ENCODE data around the gene KCTD10. TPM values are rescaled to one million over a fixed set of nuclear protein-coding genes. Genes with fewer than 3 reads are reported as not detected.

The KCTD10 gene
- total and polyA plus RNA-seq, 9 of the 15 experiments (the other 6 are each of a cell fraction or from before 2014, with no cell fraction given), result 1.9 to 37.5 (median 15.7) TPM

DNA sequence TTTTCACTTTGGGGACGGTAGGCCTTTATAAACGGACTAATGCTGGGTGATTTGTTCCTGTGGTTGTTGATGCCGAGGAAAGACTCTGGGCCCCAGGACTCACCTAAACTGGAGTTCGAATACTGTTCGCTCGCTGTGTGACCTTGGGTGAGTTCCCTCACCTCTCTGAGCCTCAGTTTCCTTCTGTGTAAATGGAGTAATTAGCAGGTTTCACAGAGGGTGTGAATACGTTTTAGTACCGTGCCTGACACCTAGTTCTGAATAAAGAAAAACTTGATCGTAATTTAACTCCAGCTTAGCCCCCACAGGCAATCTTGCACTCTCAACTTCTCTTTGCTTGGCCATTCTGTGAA, 839 bp upstream of the KCTD10 start:
- H3K9me1 ChIP-seq (ENCODE audit: control insufficient read depth, insufficient read depth, low read length), result peaks cover 4% of the 10 kb centered on the region
- ATAC-seq (peak; percentile 12; the same call in 2 of the 3 replicates), DNase-seq (ENCODE audit: extremely low read depth in 1 of 4, low spot score in 3 of 4) (peak in 1 of 4 experiments; percentile 17), FAIRE-seq (no peak)
- no peaks in the 10 kb centered on the region for H3K9me3 ChIP-seq (replicated peaks; ENCODE audit: control insufficient read depth, insufficient read depth, low read depth, low read length)
- H3K27ac ChIP-seq (ENCODE audit: extremely low read depth, low read depth, low read length), result peak overlapping the region; percentile 98
- ChIA-PET POLR2A (interaction anchor here (1.1 to 1.2 kb wide), 2 partner anchors 13 to 16 kb away, joined by 3 read pairs; no protein-coding TSS in a partner anchor), CTCF (ENCODE audit: low intra/inter-chr PET ratio) (no interaction called here)
- H3K4me2 ChIP-seq (ENCODE audit: insufficient read depth, low read length), result peak overlapping the region; percentile 88
- H3K4me3 ChIP-seq, result peak overlapping the region; percentile 76
- peaks cover 60% of the 10 kb centered on the region for H3K79me2 ChIP-seq (ENCODE audit: control insufficient read depth, insufficient read depth, low read length)
- TSS peak; percentile 76 for BruUV-seq (replicated peaks)
- H3K36me3 ChIP-seq (ENCODE audit: control insufficient read depth, insufficient read depth, low read length), result no peaks in the 10 kb centered on the region; the same call in 2 of the 3 replicates
- in situ Hi-C loops (cut with MboI) (no loop called here), intact Hi-C loops (cut with micrococcal nuclease) (loop anchor here (5.0 kb wide), 1 partner anchor 46 kb away; no protein-coding TSS in a partner anchor)
- H3K27me3 ChIP-seq (ENCODE audit: control insufficient read depth in 2 of 2, insufficient read depth in 2 of 2, low read length in 2 of 2), result no peaks in the 10 kb centered on the region
- WGBS (ENCODE audit: insufficient coverage, low coverage, missing lambda C conversion rate), result 0% methylated on average over 9 of the region's 9 CpGs
- H2AFZ ChIP-seq (ENCODE audit: low read depth, low read length), result peak overlapping the region; percentile 95
- H4K20me1 ChIP-seq (replicated peaks; ENCODE audit: control insufficient read depth, insufficient read depth, low read length), result 0 out of 2 replicates have a peak, but pooled peaks cover 7% of the 10 kb centered on the region
- H3K9ac ChIP-seq (ENCODE audit: insufficient read depth in 1 of 2, low read depth in 2 of 2, low read length in 2 of 2), result peak overlapping the region; percentile 96 to 100
- peaks cover 9 to 13% of the 10 kb centered on the region in 2 experiments; a peak in 4 of 5 replicates for H3K4me1 ChIP-seq (replicated peaks in 1 of 2; ENCODE audit: control insufficient read depth in 2 of 2, insufficient read depth in 2 of 2, low read length in 2 of 2)
- TF ChIP-seq GABPB2 (CRISPR knock-in tag; conservative IDR thresholded peaks at IDR 0.05) (no peak), POLR3G (IDR thresholded peaks at IDR 0.05; ENCODE audit: extremely low read depth, insufficient read length, insufficient replicate concordance) (no peak), ZNF197 (CRISPR knock-in tag; IDR thresholded peaks at IDR 0.05; ENCODE audit: low read depth) (no peak), GTF2E2 (tag; IDR thresholded peaks at IDR 0.05) (no peak), ZNF561 (CRISPR knock-in tag; conservative IDR thresholded peaks at IDR 0.05) (no peak), MEF2A (IDR thresholded peaks at IDR 0.05; ENCODE audit: control insufficient read depth, low read depth, low read length) (no peak), NCOR1 (IDR thresholded peaks at IDR 0.05) (no peak), MTF1 (CRISPR knock-in tag; IDR thresholded peaks at IDR 0.05; ENCODE audit: borderline replicate concordance) (no peak), ARID2 (IDR thresholded peaks at IDR 0.05) (no peak), FOXA3 (CRISPR knock-in tag; conservative IDR thresholded peaks at IDR 0.05 in 1 of 2, IDR thresholded peaks at IDR 0.05 in 1 of 2) (no peak), SIRT6 (IDR thresholded peaks at IDR 0.05; ENCODE audit: low read depth, low read length) (no peak), ZFP36 (IDR thresholded peaks at IDR 0.05; ENCODE audit: low read depth, low read length, partially characterized antibody) (peak; percentile 85), HDAC6 (IDR thresholded peaks at IDR 0.05; ENCODE audit: low read depth, low read length) (no peak), PTBP1 (IDR thresholded peaks at IDR 0.05; ENCODE audit: low read depth, low read length) (no peak), KAT8 (IDR thresholded peaks at IDR 0.05; ENCODE audit: low read depth) (no peak), SRSF1 (IDR thresholded peaks at IDR 0.05; ENCODE audit: low read depth, low read length) (no peak), SIN3A (IDR thresholded peaks at IDR 0.05; ENCODE audit: borderline replicate concordance in 2 of 2, control insufficient read depth in 1 of 2, low read depth in 2 of 2, low read length in 2 of 2) (no peak), MIER1 (IDR thresholded peaks at IDR 0.05; ENCODE audit: low read depth) (no peak), ZNF124 (CRISPR knock-in tag; IDR thresholded peaks at IDR 0.05) (no peak), SMARCE1 (IDR thresholded peaks at IDR 0.05) (no peak), IRF2 (CRISPR knock-in tag; IDR thresholded peaks at IDR 0.05) (no peak)
- TF ChIP-seq, protein P1, sequence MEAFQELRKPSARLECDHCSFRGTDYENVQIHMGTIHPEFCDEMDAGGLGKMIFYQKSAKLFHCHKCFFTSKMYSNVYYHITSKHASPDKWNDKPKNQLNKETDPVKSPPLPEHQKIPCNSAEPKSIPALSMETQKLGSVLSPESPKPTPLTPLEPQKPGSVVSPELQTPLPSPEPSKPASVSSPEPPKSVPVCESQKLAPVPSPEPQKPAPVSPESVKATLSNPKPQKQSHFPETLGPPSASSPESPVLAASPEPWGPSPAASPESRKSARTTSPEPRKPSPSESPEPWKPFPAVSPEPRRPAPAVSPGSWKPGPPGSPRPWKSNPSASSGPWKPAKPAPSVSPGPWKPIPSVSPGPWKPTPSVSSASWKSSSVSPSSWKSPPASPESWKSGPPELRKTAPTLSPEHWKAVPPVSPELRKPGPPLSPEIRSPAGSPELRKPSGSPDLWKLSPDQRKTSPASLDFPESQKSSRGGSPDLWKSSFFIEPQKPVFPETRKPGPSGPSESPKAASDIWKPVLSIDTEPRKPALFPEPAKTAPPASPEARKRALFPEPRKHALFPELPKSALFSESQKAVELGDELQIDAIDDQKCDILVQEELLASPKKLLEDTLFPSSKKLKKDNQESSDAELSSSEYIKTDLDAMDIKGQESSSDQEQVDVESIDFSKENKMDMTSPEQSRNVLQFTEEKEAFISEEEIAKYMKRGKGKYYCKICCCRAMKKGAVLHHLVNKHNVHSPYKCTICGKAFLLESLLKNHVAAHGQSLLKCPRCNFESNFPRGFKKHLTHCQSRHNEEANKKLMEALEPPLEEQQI (IDR thresholded peaks at IDR 0.05), result no peak
- TF ChIP-seq, protein P2, sequence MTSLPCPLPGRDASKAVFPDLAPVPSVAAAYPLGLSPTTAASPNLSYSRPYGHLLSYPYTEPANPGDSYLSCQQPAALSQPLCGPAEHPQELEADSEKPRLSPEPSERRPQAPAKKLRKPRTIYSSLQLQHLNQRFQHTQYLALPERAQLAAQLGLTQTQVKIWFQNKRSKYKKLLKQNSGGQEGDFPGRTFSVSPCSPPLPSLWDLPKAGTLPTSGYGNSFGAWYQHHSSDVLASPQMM (CRISPR knock-in tag; IDR thresholded peaks at IDR 0.05), result no peak
